Measurements from ENCODE around the gene NIT2.
A peak's percentile ranks its signal among the peaks of the same experiment; 100 is the strongest.
"Not testable (repeated sequence)": the region's sequence is repeated elsewhere in the genome, so short reads cannot be mapped to it uniquely, and the experiment has no call there.

Gene NIT2

GRCh38 chr3:100339786-100340185 is 5.2 kb downstream of the NIT2 start:
- DNase-seq, result no peak

GRCh38 chr3:100340527-100340926 is 6.0 kb downstream of the NIT2 start:
- no peak for DNase-seq

- no peak for DNase-seq
Observed at GRCh38 chr3:100348727-100349126, 14.2 kb downstream of the NIT2 start.

GRCh38 chr3:100351770-100352169 is 17.2 kb downstream of the NIT2 start:
- DNase-seq, result not testable (repeated sequence)

GRCh38 chr3:100352296-100353231 is 18.0 kb downstream of the NIT2 start:
- no peak for DNase-seq

- no peak for DNase-seq
Observed at GRCh38 chr3:100354850-100355249, 20.3 kb downstream of the NIT2 start.

- no peak for DNase-seq
Observed at GRCh38 chr3:100358413-100358812, 23.9 kb downstream of the NIT2 start.

GRCh38 chr3:100359035-100359434 is 24.5 kb downstream of the NIT2 start:
- no peak for DNase-seq

- DNase-seq, result no peak
Observed at GRCh38 chr3:100360757-100361496, 26.4 kb downstream of the NIT2 start.

- DNase-seq, result no peak
Observed at GRCh38 chr3:100361897-100362296, 27.3 kb downstream of the NIT2 start.

- no peak for DNase-seq
Observed at GRCh38 chr3:100364421-100364820, 29.9 kb downstream of the NIT2 start.

GRCh38 chr3:100366424-100366823 is 31.9 kb downstream of the NIT2 start:
- DNase-seq, result no peak

GRCh38 chr3:100368441-100368840 is 33.9 kb downstream of the NIT2 start:
- DNase-seq, result no peak

GRCh38 chr3:100370756-100371155 is 36.2 kb downstream of the NIT2 start:
- DNase-seq, result no peak

GRCh38 chr3:100374521-100374920 is 40.0 kb downstream of the NIT2 start:
- DNase-seq, result no peak

- DNase-seq, result no peak
Observed at GRCh38 chr3:100376301-100376700, 41.7 kb downstream of the NIT2 start.

GRCh38 chr3:100384733-100385525 is 50.4 kb downstream of the NIT2 start:
- DNase-seq, result no peak

- DNase-seq, result no peak
Observed at GRCh38 chr3:100386437-100387074, 52.0 kb downstream of the NIT2 start.

- no peak for DNase-seq
Observed at GRCh38 chr3:100389025-100389424, 54.5 kb downstream of the NIT2 start.

- DNase-seq, result peak; percentile 55
Observed at GRCh38 chr3:100395679-100396431, 61.3 kb downstream of the NIT2 start.

GRCh38 chr3:100396967-100397366 is 62.4 kb downstream of the NIT2 start:
- no peak for DNase-seq

Data from activated CD4-positive, alpha-beta T cell treated with anti-CD3 and anti-CD28 coated beads, Interleukin-2, amount 50 U/mL, for 16 hours (primary cell).